ENCODE results near the gene LGR6.

Gene LGR6

GRCh38 chr1:202217951-202218350 lies 24.4 kb downstream of the LGR6 start:
- DNase-seq (ENCODE audit: low read depth, low spot score) = no peak

- DNase-seq (ENCODE audit: low read depth, low spot score) = no peak
These were observed 27.1 kb downstream of the LGR6 start for GRCh38 chr1:202220733-202221132.

GRCh38 chr1:202221911-202222909 lies 28.6 kb downstream of the LGR6 start:
- DNase-seq (ENCODE audit: low read depth, low spot score) = no peak

- no peak for DNase-seq (ENCODE audit: low read depth, low spot score)
These were observed 29.7 kb downstream of the LGR6 start for GRCh38 chr1:202223121-202223860.

- DNase-seq (ENCODE audit: low read depth, low spot score) = no peak
These were observed 30.9 kb downstream of the LGR6 start for GRCh38 chr1:202224453-202224852.

GRCh38 chr1:202225131-202225530 lies 31.5 kb downstream of the LGR6 start:
- no peak for DNase-seq (ENCODE audit: low read depth, low spot score)

GRCh38 chr1:202227053-202227672 lies 33.6 kb downstream of the LGR6 start:
- DNase-seq (ENCODE audit: low read depth, low spot score) = no peak

- DNase-seq (ENCODE audit: low read depth, low spot score) = no peak
These were observed 34.4 kb downstream of the LGR6 start for GRCh38 chr1:202227997-202228401.

- DNase-seq (ENCODE audit: low read depth, low spot score) = no peak
These were observed 35.0 kb downstream of the LGR6 start for GRCh38 chr1:202228484-202229122.

- no peak for DNase-seq (ENCODE audit: low read depth, low spot score)
These were observed 35.8 kb downstream of the LGR6 start for GRCh38 chr1:202229376-202229775.

- DNase-seq (ENCODE audit: low read depth, low spot score) = no peak
These were observed 36.7 kb downstream of the LGR6 start for GRCh38 chr1:202230061-202230938.

GRCh38 chr1:202230939-202231645 lies 37.5 kb downstream of the LGR6 start:
- no peak for DNase-seq (ENCODE audit: low read depth, low spot score)

- no peak for DNase-seq (ENCODE audit: low read depth, low spot score)
These were observed 39.6 kb downstream of the LGR6 start for GRCh38 chr1:202233171-202233570.

- DNase-seq (ENCODE audit: low read depth, low spot score) = no peak
These were observed 40.2 kb downstream of the LGR6 start for GRCh38 chr1:202233804-202234203.

GRCh38 chr1:202234331-202235002 lies 40.9 kb downstream of the LGR6 start:
- no peak for DNase-seq (ENCODE audit: low read depth, low spot score)

- DNase-seq (ENCODE audit: low read depth, low spot score) = no peak
These were observed 41.5 kb downstream of the LGR6 start for GRCh38 chr1:202235003-202235660.

GRCh38 chr1:202235856-202236837 lies 42.5 kb downstream of the LGR6 start:
- DNase-seq (ENCODE audit: low read depth, low spot score) = peak; percentile 75

- peak; percentile 10 for DNase-seq (ENCODE audit: low read depth, low spot score)
These were observed 43.5 kb downstream of the LGR6 start for GRCh38 chr1:202237052-202237451.

All from smooth muscle cell of the brain vasculature (primary cell).